Upper lobe of right lung (tissue), 1 donor: ENCODE results near the gene TGFBR3. TPM values are rescaled to one million over a fixed set of nuclear protein-coding genes. Genes with fewer than 3 reads are reported as not detected.

Experiments used
- ATAC-seq: fragments of 200-7000 bp; cut with Tn5 transposase; one replicate; pipeline ENCODE4 v1.9.1; 2020; ENCODE audit warnings: mild to moderate bottlenecking, moderate library complexity
- DNase-seq: peaks from one replicate; pipeline ENCODE4 v3.0.0-alpha.2; 2020
- H3K27ac ChIP-seq: fragments of 200-600 bp; one replicate; pipeline ENCODE4 v1.8.0; 2022
- H3K27me3 ChIP-seq: fragments of 200-600 bp; one replicate; pipeline ENCODE4 v1.8.0; 2022; ENCODE audit warnings: mild to moderate bottlenecking
- H3K36me3 ChIP-seq: fragments of 200-600 bp; one replicate; pipeline ENCODE4 v1.8.0; 2022
- H3K4me1 ChIP-seq: fragments of 200-600 bp; one replicate; pipeline ENCODE4 v1.8.0; 2022
- H3K4me3 ChIP-seq: fragments of 200-600 bp; one replicate; pipeline ENCODE4 v1.8.0; 2022; ENCODE audit warnings: mild to moderate bottlenecking
- H3K9me3 ChIP-seq: fragments of 200-600 bp; one replicate; pipeline ENCODE4 v1.8.0; 2022
- intact Hi-C: fragments of 100-400 bp; cut with DNase I; formaldehyde crosslinking; loops from one replicate; pipeline ENCODE4 v1.11.0; 2022
- total RNA-seq: library from RNA; stranded (reverse); fragmentation: NEBNext Ultra II Directional; extraction: Animal tissue kit (Norgen Biotek cat#: 25700); gene quantifications from one replicate; pipeline ENCODE4 v1.2.1, GENCODE V29; 2021
- TF ChIP-seq, protein P1 (sequence below): fragments of 200-600 bp; IDR thresholded peaks from one replicate; pipeline ENCODE4 v1.8.0; 2022; ENCODE audit warnings: antibody characterized with exemption
- donor health status: DM: no; HTN: yes; CAD: no; lungs with severe emphysema.

Gene TGFBR3
- total RNA-seq, 1 donor from 2014 or later = 55.9 TPM

DNA sequence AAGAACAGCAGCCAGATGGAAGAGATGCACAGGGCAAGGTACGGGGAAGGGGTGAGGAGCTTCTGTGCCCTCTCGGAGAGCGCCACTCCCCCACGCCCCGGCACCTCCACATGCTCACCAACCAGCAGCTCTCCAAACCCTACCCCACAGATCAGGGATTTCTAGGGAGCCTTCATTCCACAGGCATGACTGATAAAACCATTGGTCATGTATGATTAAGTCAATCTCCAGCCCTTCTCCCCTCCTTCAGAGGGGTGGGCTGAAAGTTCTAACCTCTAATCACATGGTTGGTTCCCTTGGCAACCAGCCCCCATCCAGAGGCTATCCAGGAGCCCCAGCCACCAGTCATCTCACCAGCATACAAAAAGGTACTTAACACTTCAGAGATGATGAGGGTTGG lies 144.7 kb downstream of the TGFBR3 start:
- DNase-seq (no peak), ATAC-seq (no peak)
- Histone ChIP-seq H3K4me3 (no peak overlapping the region), H3K27ac (no peak overlapping the region), H3K27me3 (no peaks in the 10 kb centered on the region), H3K4me1 (peaks cover 33% of the 10 kb centered on the region), H3K36me3 (no peaks in the 10 kb centered on the region), H3K9me3 (no peaks in the 10 kb centered on the region)
- TF ChIP-seq, protein P1, sequence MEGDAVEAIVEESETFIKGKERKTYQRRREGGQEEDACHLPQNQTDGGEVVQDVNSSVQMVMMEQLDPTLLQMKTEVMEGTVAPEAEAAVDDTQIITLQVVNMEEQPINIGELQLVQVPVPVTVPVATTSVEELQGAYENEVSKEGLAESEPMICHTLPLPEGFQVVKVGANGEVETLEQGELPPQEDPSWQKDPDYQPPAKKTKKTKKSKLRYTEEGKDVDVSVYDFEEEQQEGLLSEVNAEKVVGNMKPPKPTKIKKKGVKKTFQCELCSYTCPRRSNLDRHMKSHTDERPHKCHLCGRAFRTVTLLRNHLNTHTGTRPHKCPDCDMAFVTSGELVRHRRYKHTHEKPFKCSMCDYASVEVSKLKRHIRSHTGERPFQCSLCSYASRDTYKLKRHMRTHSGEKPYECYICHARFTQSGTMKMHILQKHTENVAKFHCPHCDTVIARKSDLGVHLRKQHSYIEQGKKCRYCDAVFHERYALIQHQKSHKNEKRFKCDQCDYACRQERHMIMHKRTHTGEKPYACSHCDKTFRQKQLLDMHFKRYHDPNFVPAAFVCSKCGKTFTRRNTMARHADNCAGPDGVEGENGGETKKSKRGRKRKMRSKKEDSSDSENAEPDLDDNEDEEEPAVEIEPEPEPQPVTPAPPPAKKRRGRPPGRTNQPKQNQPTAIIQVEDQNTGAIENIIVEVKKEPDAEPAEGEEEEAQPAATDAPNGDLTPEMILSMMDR = no peak
- intact Hi-C loops = no loop called here

DNA sequence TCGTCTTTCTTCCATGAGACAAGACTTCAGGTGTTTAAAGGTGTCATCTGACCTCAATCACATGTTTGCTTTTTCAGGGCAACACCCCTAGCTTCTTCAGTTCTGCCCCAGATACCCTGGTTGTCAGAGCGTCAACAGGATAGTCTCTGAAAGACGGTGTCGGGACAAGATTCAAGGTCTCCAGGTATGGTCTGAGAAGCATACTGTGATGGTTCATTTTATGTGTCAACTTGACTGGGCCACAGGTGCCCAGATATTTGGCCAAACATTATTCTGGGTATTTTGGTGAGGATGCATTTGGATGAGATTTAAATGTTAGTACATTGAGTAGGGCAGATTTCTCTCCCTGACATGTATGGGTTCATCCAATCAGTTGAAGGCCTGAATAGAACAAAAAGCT lies 148.3 kb downstream of the TGFBR3 start:
- DNase-seq (no peak), ATAC-seq (no peak)
- H3K27ac ChIP-seq = peak overlapping the region; percentile 70
- no peaks in the 10 kb centered on the region for H3K9me3 ChIP-seq
- H3K4me1 ChIP-seq = peaks cover 19% of the 10 kb centered on the region
- H3K27me3 ChIP-seq = no peaks in the 10 kb centered on the region
- H3K4me3 ChIP-seq = no peak overlapping the region
- TF ChIP-seq, protein P1 = no peak
- H3K36me3 ChIP-seq = no peaks in the 10 kb centered on the region
- intact Hi-C loops = no loop called here

DNA sequence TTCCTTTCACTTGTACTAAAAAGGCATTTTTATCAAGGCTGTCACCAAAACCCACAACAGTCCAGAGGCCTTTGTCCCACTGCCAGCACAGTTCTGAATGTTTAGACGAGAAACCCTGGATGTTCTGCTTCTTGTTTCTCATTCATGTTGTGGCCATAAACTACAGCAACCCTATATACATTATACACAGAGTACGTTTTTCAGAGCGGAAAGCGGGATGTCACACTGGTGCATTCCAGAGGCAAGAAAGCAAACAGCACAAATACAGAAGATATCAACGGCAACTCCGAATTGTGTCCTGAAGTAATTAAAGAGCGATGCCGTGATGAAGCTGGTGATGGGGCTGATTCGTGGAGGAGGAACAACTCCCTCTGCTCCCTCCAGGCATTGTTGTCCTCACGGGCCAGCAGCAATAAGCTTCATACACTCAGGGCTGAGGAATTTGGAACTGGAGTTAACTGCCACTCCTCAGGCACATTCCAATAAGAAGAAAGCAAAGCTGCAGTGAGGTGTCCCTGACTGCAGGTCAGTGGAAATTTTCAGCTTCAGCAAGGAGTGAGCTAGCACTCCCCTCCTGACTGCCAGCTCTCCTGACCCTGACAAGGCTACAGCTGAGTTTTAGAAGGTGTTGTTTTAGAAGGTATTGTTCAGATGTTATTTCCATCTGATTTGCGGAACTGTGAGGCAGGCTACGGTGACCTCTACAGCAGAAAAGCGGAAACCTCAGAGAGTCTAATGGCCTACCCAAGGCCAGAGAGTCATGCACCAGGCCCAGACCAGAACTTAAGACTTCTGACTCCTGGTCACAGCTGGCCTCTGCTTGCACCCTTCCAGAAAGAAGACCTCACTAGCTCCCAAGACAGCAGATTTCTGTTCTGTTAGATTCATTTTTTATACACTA lies 149.0 kb downstream of the TGFBR3 start:
- Histone ChIP-seq H3K27ac (peak overlapping the region; percentile 70), H3K27me3 (no peaks in the 10 kb centered on the region), H3K4me1 (peaks cover 20% of the 10 kb centered on the region), H3K9me3 (no peaks in the 10 kb centered on the region), H3K4me3 (no peak overlapping the region), H3K36me3 (no peaks in the 10 kb centered on the region)
- no peak for DNase-seq
- intact Hi-C loops = no loop called here
- TF ChIP-seq, protein P1 = no peak
- ATAC-seq = peak; percentile 87

DNA sequence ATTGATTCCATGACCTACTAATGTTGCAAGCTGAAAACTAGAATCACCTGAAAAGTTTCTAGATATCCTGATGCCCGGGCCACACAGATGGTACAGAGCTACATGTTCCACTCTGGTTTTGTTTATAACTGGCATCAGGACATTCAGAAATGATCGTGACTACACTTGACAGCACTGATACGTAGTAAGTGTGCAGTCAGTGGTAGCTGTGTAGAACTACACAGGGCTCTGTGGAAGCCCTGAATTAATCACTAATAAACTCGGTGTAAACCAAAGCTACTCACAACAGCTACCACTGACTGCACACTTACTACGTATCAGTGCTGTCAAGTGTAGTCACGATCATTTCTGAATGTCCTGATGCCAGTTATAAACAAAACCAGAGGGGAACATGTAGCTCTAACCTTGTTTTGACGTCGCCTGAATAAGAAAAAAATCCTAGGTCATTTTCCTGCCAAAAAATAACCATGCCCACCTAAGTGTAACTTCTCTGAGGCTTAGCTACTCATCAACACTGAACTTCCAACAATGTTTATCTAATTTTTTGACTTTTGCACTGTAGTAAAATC lies 149.7 kb downstream of the TGFBR3 start:
- TF ChIP-seq, protein P1 = no peak
- no peaks in the 10 kb centered on the region for H3K36me3 ChIP-seq
- H3K27ac ChIP-seq = peak overlapping the region; percentile 70
- H3K27me3 ChIP-seq = no peaks in the 10 kb centered on the region
- no peak overlapping the region for H3K4me3 ChIP-seq
- H3K4me1 ChIP-seq = peaks cover 28% of the 10 kb centered on the region
- DNase-seq (no peak), ATAC-seq (no peak)
- intact Hi-C loops = no loop called here
- no peaks in the 10 kb centered on the region for H3K9me3 ChIP-seq

DNA sequence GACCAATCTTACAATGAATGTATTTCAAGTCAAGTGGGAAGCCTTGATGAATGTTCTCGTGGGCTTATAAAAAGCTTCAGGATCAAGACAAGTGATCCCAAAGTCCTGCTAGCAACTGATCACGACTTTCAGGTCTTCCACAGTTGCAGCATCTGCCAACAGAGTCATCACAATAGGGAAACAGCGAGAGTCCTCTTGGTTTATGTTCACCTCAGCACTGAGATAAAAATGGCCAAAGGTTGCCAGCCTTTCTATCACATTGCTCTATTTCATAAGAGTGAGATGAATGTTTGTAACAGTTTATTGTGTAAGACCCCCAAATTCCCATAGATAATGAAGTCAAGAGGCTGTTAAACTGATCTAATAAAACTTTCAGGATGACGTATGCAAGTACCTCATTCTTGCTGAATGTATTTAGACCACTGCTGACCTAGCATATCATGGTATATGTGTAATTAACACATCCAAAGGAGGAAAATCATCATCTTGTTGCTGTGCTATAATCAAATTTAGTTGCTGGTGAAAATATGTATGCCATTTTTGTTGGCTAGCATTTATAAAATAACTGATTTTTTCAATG lies 150.6 kb downstream of the TGFBR3 start:
- TF ChIP-seq, protein P1 = no peak
- Histone ChIP-seq H3K4me1 (peaks cover 35% of the 10 kb centered on the region), H3K9me3 (no peaks in the 10 kb centered on the region), H3K27ac (no peak overlapping the region), H3K4me3 (no peak overlapping the region), H3K36me3 (no peaks in the 10 kb centered on the region), H3K27me3 (no peaks in the 10 kb centered on the region)
- ATAC-seq (no peak), DNase-seq (no peak)
- intact Hi-C loops = no loop called here
